GM23338 (cell line): ENCODE measurements around the gene IMPDH1. TPM values are rescaled to one million over a fixed set of nuclear protein-coding genes. Genes with fewer than 3 reads are reported as not detected.

ENCODE experiments used
- ATAC-seq: fragments of 200-7000 bp; cut with Tn5 transposase; 3 replicates; pipeline ENCODE4 v1.9.1; 2020
- DNase-seq: peaks from one replicate; pipeline ENCODE4 v3.0.0-alpha.2; 2015; ENCODE audit warnings: low spot score
- H2AFZ ChIP-seq: fragments of 200-600 bp; sonication (generic); 2 replicates; pipeline ENCODE4 v1.8.0; 2016; ENCODE audit warnings: antibody characterized with exemption, mild to moderate bottlenecking, moderate library complexity
- H3F3A ChIP-seq: fragments of 200-600 bp; sonication (generic); replicated peaks from 2 replicates; pipeline ENCODE4 v1.8.0; 2017; ENCODE audit warnings: antibody characterized with exemption, mixed run types, low read depth
- H3K27ac ChIP-seq: fragments of 200-600 bp; sonication (generic); 2 replicates; pipeline ENCODE4 v1.6.1; 2016; ENCODE audit warnings: low read depth
- H3K27me3 ChIP-seq: fragments of 200-600 bp; sonication (generic); 2 replicates; pipeline ENCODE4 v1.8.0; 2016; ENCODE audit warnings: mild to moderate bottlenecking, mixed run types, moderate library complexity; ENCODE audit not compliant: insufficient read depth
- H3K36me3 ChIP-seq: fragments of 200-600 bp; sonication (generic); 2 replicates; pipeline ENCODE4 v1.8.0; 2016; ENCODE audit warnings: mild to moderate bottlenecking; ENCODE audit not compliant: insufficient read depth
- H3K4me1 ChIP-seq: fragments of 200-600 bp; sonication (generic); 2 replicates; pipeline ENCODE4 v1.8.0; 2016; ENCODE audit warnings: mild to moderate bottlenecking, moderate library complexity; ENCODE audit not compliant: insufficient read depth
- H3K4me2 ChIP-seq: fragments of 200-600 bp; sonication (generic); 2 replicates; pipeline ENCODE4 v1.7.1; 2017; ENCODE audit warnings: mixed run types
- H3K4me3 ChIP-seq: fragments of 200-600 bp; sonication (generic); 2 replicates; pipeline ENCODE4 v1.6.1; 2016; ENCODE audit warnings: mixed run types
- H3K79me2 ChIP-seq: fragments of 200-600 bp; sonication (generic); replicated peaks from 2 replicates; pipeline ENCODE4 v1.8.0; 2017; ENCODE audit warnings: mild to moderate bottlenecking; ENCODE audit not compliant: insufficient read depth
- H3K9me2 ChIP-seq: fragments of 200-600 bp; sonication (generic); 2 replicates; pipeline ENCODE4 v1.8.0; 2017; ENCODE audit not compliant: insufficient read depth
- H4K20me1 ChIP-seq: fragments of 200-600 bp; sonication (generic); replicated peaks from 2 replicates; pipeline ENCODE4 v1.8.0; 2017; ENCODE audit warnings: mild to moderate bottlenecking; ENCODE audit not compliant: insufficient read depth
- H3K27ac Mint-ChIP-seq: 2 replicates; pipeline ENCODE4 v1.8.0; 2020; ENCODE audit warnings: inconsistent platforms, mild to moderate bottlenecking, moderate library complexity, mixed read lengths
- H3K27me3 Mint-ChIP-seq: 3 replicates; pipeline ENCODE4 v1.8.0; 2022; ENCODE audit warnings: low read depth, mild to moderate bottlenecking, moderate library complexity, mixed read lengths, inconsistent platforms; ENCODE audit not compliant: insufficient read depth, poor library complexity
- H3K36me3 Mint-ChIP-seq: 3 replicates; pipeline ENCODE4 v1.8.0; 2021; ENCODE audit warnings: low read depth, mild to moderate bottlenecking, inconsistent platforms, moderate library complexity, mixed read lengths
- H3K4me1 Mint-ChIP-seq: 3 replicates; pipeline ENCODE4 v1.8.0; 2020; ENCODE audit warnings: mild to moderate bottlenecking, inconsistent platforms, mixed read lengths
- H3K4me3 Mint-ChIP-seq: 3 replicates; pipeline ENCODE4 v1.8.0; 2021; ENCODE audit warnings: moderate library complexity, mild to moderate bottlenecking, inconsistent platforms, mixed read lengths
- H3K9me3 Mint-ChIP-seq: 3 replicates; pipeline ENCODE4 v1.8.0; 2020; ENCODE audit warnings: moderate library complexity, mild to moderate bottlenecking, inconsistent platforms, mixed read lengths
- CREB1 ChIP-seq: fragments of 250-450 bp; sonication (Bioruptor Pico); IDR thresholded peaks from 2 replicates; pipeline ENCODE4 v1.5.0; 2020; ENCODE audit warnings: low read depth, mild to moderate bottlenecking, moderate library complexity
- CTCF ChIP-seq, 2 experiments: fragments of 200-600 bp in 1 of 2; sonication (generic) in 1 of 2; conservative IDR thresholded peaks; 2 replicates each; pipeline versions ENCODE4 v1.5.1 to v1.6.1; 2016 to 2017; ENCODE audit warnings: antibody characterized with exemption in 2 of 2, low read depth in 2 of 2, mild to moderate bottlenecking in 2 of 2, moderate library complexity in 1 of 2
- ETS1 ChIP-seq: IDR thresholded peaks from 2 replicates; pipeline ENCODE4 v1.6.1; 2016; ENCODE audit warnings: antibody characterized with exemption
- EZH2 ChIP-seq: fragments of 200-600 bp; sonication (generic); IDR thresholded peaks from one replicate; pipeline ENCODE4 v1.8.0; 2017; ENCODE audit warnings: antibody characterized with exemption, mild to moderate bottlenecking, low read depth; ENCODE audit not compliant: unreplicated experiment
- EZH2phosphoT487 ChIP-seq: fragments of 200-600 bp; sonication (generic); IDR thresholded peaks from one replicate; pipeline ENCODE4 v1.8.1; 2018; ENCODE audit warnings: antibody characterized with exemption; ENCODE audit not compliant: unreplicated experiment
- JUNB ChIP-seq: IDR thresholded peaks from one replicate; pipeline ENCODE4 v1.6.1; 2016; ENCODE audit warnings: antibody characterized with exemption; ENCODE audit not compliant: unreplicated experiment
- NANOG ChIP-seq: IDR thresholded peaks from 2 replicates; pipeline ENCODE4 v1.6.1; 2016; ENCODE audit warnings: antibody characterized with exemption, borderline replicate concordance
- POLR2AphosphoS5 ChIP-seq: IDR thresholded peaks from 2 replicates; pipeline ENCODE4 v1.6.1; 2016; ENCODE audit warnings: antibody characterized with exemption, low read depth
- REST ChIP-seq: IDR thresholded peaks from one replicate; pipeline ENCODE4 v1.6.1; 2018; ENCODE audit warnings: antibody characterized with exemption; ENCODE audit not compliant: unreplicated experiment
- STAT1 ChIP-seq: IDR thresholded peaks from one replicate; pipeline ENCODE4 v1.6.1; 2016; ENCODE audit warnings: antibody characterized with exemption; ENCODE audit not compliant: unreplicated experiment
- ZNF114 ChIP-seq: fragments of 250-450 bp; sonication (Bioruptor Pico); IDR thresholded peaks from 2 replicates; pipeline ENCODE4 v1.5.0; 2020; ENCODE audit warnings: mild to moderate bottlenecking, moderate library complexity
- ZNF331 ChIP-seq: fragments of 250-450 bp; sonication (Bioruptor Pico); IDR thresholded peaks from 2 replicates; pipeline ENCODE4 v1.5.0; 2020; ENCODE audit warnings: low read depth, mild to moderate bottlenecking, moderate library complexity
- ZNF462 ChIP-seq: fragments of 250-450 bp; sonication (Bioruptor Pico); IDR thresholded peaks from 2 replicates; pipeline ENCODE4 v1.5.0; 2020; ENCODE audit warnings: mild to moderate bottlenecking, moderate library complexity
- polyA plus RNA-seq: library from polyadenylated mRNA; unstranded; fragments of >200 nt; fragmentation: Nextera tagmentation; extraction: Ambion mirVana; gene quantifications from 2 replicates; pipeline ENCODE4 v1.2.1, GENCODE V29; 2016
- total RNA-seq: library from RNA; depleted of rRNA; stranded (reverse); fragments of >200 nt; shearing (Covaris generic); gene quantifications from 2 replicates; pipeline ENCODE4 v1.2.3, GENCODE V29; 2014

IMPDH1 gene
- total and polyA plus RNA-seq, 2 experiments from 2014 or later: 16.4 to 48.3 TPM

GRCh38 chr7:128379900-128380479, 29.8 kb downstream of the IMPDH1 start:
- Histone ChIP-seq H3K9me2 (no peaks in the 10 kb centered on the region), H4K20me1 (no peaks in the 10 kb centered on the region), H3F3A (no peaks in the 10 kb centered on the region), H3K27ac (no peak overlapping the region), H3K4me2 (no peak overlapping the region), H2AFZ (no peak overlapping the region), H3K36me3 (no peaks in the 10 kb centered on the region), H3K27me3 (no peaks in the 10 kb centered on the region), H3K79me2 (no peaks in the 10 kb centered on the region), H3K4me1 (peaks cover 22% of the 10 kb centered on the region), H3K4me3 (no peak overlapping the region)
- ATAC-seq: no peak; the same call in 2 of the 3 replicates
- TF ChIP-seq JUNB (no peak), REST (no peak), ZNF462 (CRISPR knock-in tag) (no peak), NANOG (no peak), CREB1 (CRISPR knock-in tag) (no peak), STAT1 (no peak), POLR2AphosphoS5 (no peak), CTCF (conservative IDR thresholded peaks at IDR 0.05; ENCODE audit: low read depth in 2 of 2) (no peak), ZNF331 (CRISPR knock-in tag) (no peak), EZH2phosphoT487 (no peak), ETS1 (no peak), EZH2 (no peak), ZNF114 (no peak)
- peaks cover 22% of the 10 kb centered on the region for H3K4me1 Mint-ChIP-seq
- DNase-seq: no peak
- no peak overlapping the region for H3K27ac Mint-ChIP-seq
- no peaks in the 10 kb centered on the region for H3K9me3 Mint-ChIP-seq
- no peak overlapping the region; the same call in 2 of the 3 replicates for H3K4me3 Mint-ChIP-seq
- no peaks in the 10 kb centered on the region; the same call in 2 of the 3 replicates for H3K36me3 Mint-ChIP-seq
- peaks cover 11% of the 10 kb centered on the region for H3K27me3 Mint-ChIP-seq
